WTC11 (cell line): Measurements from ENCODE around the gene ENTREP1. TPM values are rescaled to one million over a fixed set of nuclear protein-coding genes. Genes with fewer than 3 reads are reported as not detected.

Experiments used
- ATAC-seq: fragments of 200-7000 bp; cut with Tn5 transposase; 2 replicates; pipeline ENCODE4 v1.10.0; 2021; ENCODE audit warnings: mild to moderate bottlenecking, moderate library complexity
- CTCF ChIA-PET: fragments of 300-600 bp; sonication (Branson Sonifier 250); formaldehyde crosslinking; loops from one replicate; lab custom pipeline; 2021; ENCODE audit warnings: antibody characterized with exemption; lab: Charles Lee
- POLR2A ChIA-PET: fragments of 350-600 bp; sonication (Branson Sonifier 250); formaldehyde crosslinking; loops from one replicate; lab custom pipeline; 2021; ENCODE audit warnings: antibody characterized with exemption; lab: Charles Lee
- DNase-seq: peaks from one replicate; pipeline ENCODE4 v3.0.0; 2021; ENCODE audit warnings: low spot score
- H3K27ac Mint-ChIP-seq: 2 replicates; pipeline ENCODE4 v1.8.0; 2021; ENCODE audit warnings: mixed read lengths
- H3K27me3 Mint-ChIP-seq: 2 replicates; pipeline ENCODE4 v1.8.0; 2021; ENCODE audit warnings: low read depth, mild to moderate bottlenecking, moderate library complexity, mixed read lengths
- H3K36me3 Mint-ChIP-seq: 2 replicates; pipeline ENCODE4 v1.8.0; 2021; ENCODE audit warnings: mixed read lengths
- H3K4me1 Mint-ChIP-seq: 2 replicates; pipeline ENCODE4 v1.8.0; 2022; ENCODE audit warnings: mixed read lengths
- H3K4me3 Mint-ChIP-seq: 2 replicates; pipeline ENCODE4 v1.8.0; 2021; ENCODE audit warnings: mild to moderate bottlenecking, moderate library complexity, mixed read lengths
- H3K9me3 Mint-ChIP-seq: 2 replicates; pipeline ENCODE4 v1.8.0; 2021; ENCODE audit warnings: mixed read lengths
- ATF3 ChIP-seq: sonication (generic); formaldehyde crosslinking; conservative IDR thresholded peaks from 2 replicates; pipeline ENCODE4 v1.8.1; 2022; ENCODE audit warnings: mild to moderate bottlenecking, missing genetic modification reagents
- CTCF ChIP-seq: fragments of 200-600 bp; IDR thresholded peaks from 2 replicates; pipeline ENCODE4 v1.8.0; 2022; ENCODE audit warnings: antibody characterized with exemption
- ESRRA ChIP-seq: sonication (generic); formaldehyde crosslinking; IDR thresholded peaks from 2 replicates; pipeline ENCODE4 v1.8.1; 2022; ENCODE audit warnings: mild to moderate bottlenecking, missing genetic modification reagents, borderline replicate concordance
- HMGA2 ChIP-seq: fragments of 250-450 bp; sonication (Bioruptor Pico); IDR thresholded peaks from 2 replicates; pipeline ENCODE4 v1.4.0; 2021; ENCODE audit warnings: mild to moderate bottlenecking, moderate library complexity
- NFE2L1 ChIP-seq: sonication (generic); formaldehyde crosslinking; IDR thresholded peaks from 2 replicates; pipeline ENCODE4 v1.8.1; 2023; ENCODE audit warnings: missing genetic modification reagents
- SOX15 ChIP-seq: fragments of 250-450 bp; sonication (Bioruptor Pico); IDR thresholded peaks from 2 replicates; pipeline ENCODE4 v1.9.0; 2021; ENCODE audit warnings: mild to moderate bottlenecking
- TCF7 ChIP-seq: sonication (generic); formaldehyde crosslinking; IDR thresholded peaks from 2 replicates; pipeline ENCODE4 v1.8.0; 2022; ENCODE audit warnings: mild to moderate bottlenecking, low read depth, missing genetic modification reagents, moderate library complexity
- ZNF396 ChIP-seq: fragments of 250-450 bp; sonication (Bioruptor Pico); IDR thresholded peaks from 2 replicates; pipeline ENCODE4 v1.8.0; 2021; ENCODE audit warnings: mild to moderate bottlenecking, moderate library complexity, borderline replicate concordance
- ZNF416 ChIP-seq: fragments of 250-450 bp; sonication (Bioruptor Pico); IDR thresholded peaks from 2 replicates; pipeline ENCODE4 v1.9.0; 2021; ENCODE audit warnings: mild to moderate bottlenecking, inconsistent platforms
- ZNF423 ChIP-seq: fragments of 250-450 bp; sonication (Bioruptor Pico); IDR thresholded peaks from 2 replicates; pipeline ENCODE4 v2.1.2; 2022; ENCODE audit warnings: mild to moderate bottlenecking, moderate library complexity
- total RNA-seq: library from RNA; stranded (reverse); gene quantifications from 3 replicates; pipeline ENCODE4 v1.2.3, GENCODE V29; 2021
- TF ChIP-seq, protein P1 (sequence below): sonication (generic); formaldehyde crosslinking; IDR thresholded peaks from 2 replicates; pipeline ENCODE4 v1.8.0; 2022; ENCODE audit warnings: missing genetic modification reagents
- TF ChIP-seq, protein P2 (sequence below): sonication (generic); formaldehyde crosslinking; IDR thresholded peaks from 2 replicates; pipeline ENCODE4 v1.8.1; 2023; ENCODE audit warnings: mild to moderate bottlenecking, missing genetic modification reagents
- TF ChIP-seq, protein P3 (sequence below): sonication (generic); formaldehyde crosslinking; IDR thresholded peaks from 2 replicates; pipeline ENCODE4 v1.8.1; 2022; ENCODE audit warnings: low read depth, mild to moderate bottlenecking, moderate library complexity, missing genetic modification reagents, borderline replicate concordance
- TF ChIP-seq, protein P4 (sequence below): sonication (generic); formaldehyde crosslinking; IDR thresholded peaks from 2 replicates; pipeline ENCODE4 v1.8.0; 2023; ENCODE audit warnings: missing genetic modification reagents, mild to moderate bottlenecking, borderline replicate concordance
- TF ChIP-seq, protein P5 (sequence below): sonication (generic); formaldehyde crosslinking; IDR thresholded peaks from 2 replicates; pipeline ENCODE4 v1.8.1; 2023; ENCODE audit warnings: mild to moderate bottlenecking, moderate library complexity, missing genetic modification reagents
- TF ChIP-seq, protein P6 (sequence below): fragments of 250-450 bp; sonication (Bioruptor Pico); IDR thresholded peaks from 2 replicates; pipeline ENCODE4 v1.9.0; 2021; ENCODE audit warnings: mild to moderate bottlenecking
- TF ChIP-seq, protein P7 (sequence below): sonication (generic); formaldehyde crosslinking; IDR thresholded peaks from 2 replicates; pipeline ENCODE4 v1.8.0; 2022; ENCODE audit warnings: mild to moderate bottlenecking, missing genetic modification reagents

Gene ENTREP1
- total RNA-seq, 1 experiment from 2014 or later = 22.4 TPM

- no peaks in the 10 kb centered on the region for H3K9me3 Mint-ChIP-seq
- ATAC-seq = no peak
- peaks cover 56% of the 10 kb centered on the region for H3K36me3 Mint-ChIP-seq
- no peak overlapping the region for H3K27ac Mint-ChIP-seq
- no peaks in the 10 kb centered on the region for H3K27me3 Mint-ChIP-seq
- ChIA-PET POLR2A (no interaction called here), CTCF (no interaction called here)
- peaks cover 19% of the 10 kb centered on the region for H3K4me1 Mint-ChIP-seq
- DNase-seq = no peak
- no peak overlapping the region for H3K4me3 Mint-ChIP-seq
- no peak for TF ChIP-seq ZNF396 (CRISPR knock-in tag)
- TF ChIP-seq, protein P1, sequence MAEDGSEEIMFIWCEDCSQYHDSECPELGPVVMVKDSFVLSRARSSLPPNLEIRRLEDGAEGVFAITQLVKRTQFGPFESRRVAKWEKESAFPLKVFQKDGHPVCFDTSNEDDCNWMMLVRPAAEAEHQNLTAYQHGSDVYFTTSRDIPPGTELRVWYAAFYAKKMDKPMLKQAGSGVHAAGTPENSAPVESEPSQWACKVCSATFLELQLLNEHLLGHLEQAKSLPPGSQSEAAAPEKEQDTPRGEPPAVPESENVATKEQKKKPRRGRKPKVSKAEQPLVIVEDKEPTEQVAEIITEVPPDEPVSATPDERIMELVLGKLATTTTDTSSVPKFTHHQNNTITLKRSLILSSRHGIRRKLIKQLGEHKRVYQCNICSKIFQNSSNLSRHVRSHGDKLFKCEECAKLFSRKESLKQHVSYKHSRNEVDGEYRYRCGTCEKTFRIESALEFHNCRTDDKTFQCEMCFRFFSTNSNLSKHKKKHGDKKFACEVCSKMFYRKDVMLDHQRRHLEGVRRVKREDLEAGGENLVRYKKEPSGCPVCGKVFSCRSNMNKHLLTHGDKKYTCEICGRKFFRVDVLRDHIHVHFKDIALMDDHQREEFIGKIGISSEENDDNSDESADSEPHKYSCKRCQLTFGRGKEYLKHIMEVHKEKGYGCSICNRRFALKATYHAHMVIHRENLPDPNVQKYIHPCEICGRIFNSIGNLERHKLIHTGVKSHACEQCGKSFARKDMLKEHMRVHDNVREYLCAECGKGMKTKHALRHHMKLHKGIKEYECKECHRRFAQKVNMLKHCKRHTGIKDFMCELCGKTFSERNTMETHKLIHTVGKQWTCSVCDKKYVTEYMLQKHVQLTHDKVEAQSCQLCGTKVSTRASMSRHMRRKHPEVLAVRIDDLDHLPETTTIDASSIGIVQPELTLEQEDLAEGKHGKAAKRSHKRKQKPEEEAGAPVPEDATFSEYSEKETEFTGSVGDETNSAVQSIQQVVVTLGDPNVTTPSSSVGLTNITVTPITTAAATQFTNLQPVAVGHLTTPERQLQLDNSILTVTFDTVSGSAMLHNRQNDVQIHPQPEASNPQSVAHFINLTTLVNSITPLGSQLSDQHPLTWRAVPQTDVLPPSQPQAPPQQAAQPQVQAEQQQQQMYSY (CRISPR knock-in tag) = no peak
- no peak for TF ChIP-seq ZNF416 (CRISPR knock-in tag)
- no peak for TF ChIP-seq CTCF
- TF ChIP-seq NFE2L1 (CRISPR knock-in tag) = no peak
- TF ChIP-seq ESRRA (CRISPR knock-in tag) = no peak
- TF ChIP-seq, protein P2, sequence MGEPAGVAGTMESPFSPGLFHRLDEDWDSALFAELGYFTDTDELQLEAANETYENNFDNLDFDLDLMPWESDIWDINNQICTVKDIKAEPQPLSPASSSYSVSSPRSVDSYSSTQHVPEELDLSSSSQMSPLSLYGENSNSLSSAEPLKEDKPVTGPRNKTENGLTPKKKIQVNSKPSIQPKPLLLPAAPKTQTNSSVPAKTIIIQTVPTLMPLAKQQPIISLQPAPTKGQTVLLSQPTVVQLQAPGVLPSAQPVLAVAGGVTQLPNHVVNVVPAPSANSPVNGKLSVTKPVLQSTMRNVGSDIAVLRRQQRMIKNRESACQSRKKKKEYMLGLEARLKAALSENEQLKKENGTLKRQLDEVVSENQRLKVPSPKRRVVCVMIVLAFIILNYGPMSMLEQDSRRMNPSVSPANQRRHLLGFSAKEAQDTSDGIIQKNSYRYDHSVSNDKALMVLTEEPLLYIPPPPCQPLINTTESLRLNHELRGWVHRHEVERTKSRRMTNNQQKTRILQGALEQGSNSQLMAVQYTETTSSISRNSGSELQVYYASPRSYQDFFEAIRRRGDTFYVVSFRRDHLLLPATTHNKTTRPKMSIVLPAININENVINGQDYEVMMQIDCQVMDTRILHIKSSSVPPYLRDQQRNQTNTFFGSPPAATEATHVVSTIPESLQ (CRISPR knock-in tag) = no peak
- TF ChIP-seq ATF3 (CRISPR knock-in tag) = no peak
- TF ChIP-seq, protein P3, sequence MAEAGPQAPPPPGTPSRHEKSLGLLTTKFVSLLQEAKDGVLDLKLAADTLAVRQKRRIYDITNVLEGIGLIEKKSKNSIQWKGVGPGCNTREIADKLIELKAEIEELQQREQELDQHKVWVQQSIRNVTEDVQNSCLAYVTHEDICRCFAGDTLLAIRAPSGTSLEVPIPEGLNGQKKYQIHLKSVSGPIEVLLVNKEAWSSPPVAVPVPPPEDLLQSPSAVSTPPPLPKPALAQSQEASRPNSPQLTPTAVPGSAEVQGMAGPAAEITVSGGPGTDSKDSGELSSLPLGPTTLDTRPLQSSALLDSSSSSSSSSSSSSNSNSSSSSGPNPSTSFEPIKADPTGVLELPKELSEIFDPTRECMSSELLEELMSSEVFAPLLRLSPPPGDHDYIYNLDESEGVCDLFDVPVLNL = no peak
- TF ChIP-seq, protein P4, sequence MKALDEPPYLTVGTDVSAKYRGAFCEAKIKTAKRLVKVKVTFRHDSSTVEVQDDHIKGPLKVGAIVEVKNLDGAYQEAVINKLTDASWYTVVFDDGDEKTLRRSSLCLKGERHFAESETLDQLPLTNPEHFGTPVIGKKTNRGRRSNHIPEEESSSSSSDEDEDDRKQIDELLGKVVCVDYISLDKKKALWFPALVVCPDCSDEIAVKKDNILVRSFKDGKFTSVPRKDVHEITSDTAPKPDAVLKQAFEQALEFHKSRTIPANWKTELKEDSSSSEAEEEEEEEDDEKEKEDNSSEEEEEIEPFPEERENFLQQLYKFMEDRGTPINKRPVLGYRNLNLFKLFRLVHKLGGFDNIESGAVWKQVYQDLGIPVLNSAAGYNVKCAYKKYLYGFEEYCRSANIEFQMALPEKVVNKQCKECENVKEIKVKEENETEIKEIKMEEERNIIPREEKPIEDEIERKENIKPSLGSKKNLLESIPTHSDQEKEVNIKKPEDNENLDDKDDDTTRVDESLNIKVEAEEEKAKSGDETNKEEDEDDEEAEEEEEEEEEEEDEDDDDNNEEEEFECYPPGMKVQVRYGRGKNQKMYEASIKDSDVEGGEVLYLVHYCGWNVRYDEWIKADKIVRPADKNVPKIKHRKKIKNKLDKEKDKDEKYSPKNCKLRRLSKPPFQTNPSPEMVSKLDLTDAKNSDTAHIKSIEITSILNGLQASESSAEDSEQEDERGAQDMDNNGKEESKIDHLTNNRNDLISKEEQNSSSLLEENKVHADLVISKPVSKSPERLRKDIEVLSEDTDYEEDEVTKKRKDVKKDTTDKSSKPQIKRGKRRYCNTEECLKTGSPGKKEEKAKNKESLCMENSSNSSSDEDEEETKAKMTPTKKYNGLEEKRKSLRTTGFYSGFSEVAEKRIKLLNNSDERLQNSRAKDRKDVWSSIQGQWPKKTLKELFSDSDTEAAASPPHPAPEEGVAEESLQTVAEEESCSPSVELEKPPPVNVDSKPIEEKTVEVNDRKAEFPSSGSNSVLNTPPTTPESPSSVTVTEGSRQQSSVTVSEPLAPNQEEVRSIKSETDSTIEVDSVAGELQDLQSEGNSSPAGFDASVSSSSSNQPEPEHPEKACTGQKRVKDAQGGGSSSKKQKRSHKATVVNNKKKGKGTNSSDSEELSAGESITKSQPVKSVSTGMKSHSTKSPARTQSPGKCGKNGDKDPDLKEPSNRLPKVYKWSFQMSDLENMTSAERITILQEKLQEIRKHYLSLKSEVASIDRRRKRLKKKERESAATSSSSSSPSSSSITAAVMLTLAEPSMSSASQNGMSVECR (CRISPR knock-in tag) = no peak
- TF ChIP-seq, protein P5, sequence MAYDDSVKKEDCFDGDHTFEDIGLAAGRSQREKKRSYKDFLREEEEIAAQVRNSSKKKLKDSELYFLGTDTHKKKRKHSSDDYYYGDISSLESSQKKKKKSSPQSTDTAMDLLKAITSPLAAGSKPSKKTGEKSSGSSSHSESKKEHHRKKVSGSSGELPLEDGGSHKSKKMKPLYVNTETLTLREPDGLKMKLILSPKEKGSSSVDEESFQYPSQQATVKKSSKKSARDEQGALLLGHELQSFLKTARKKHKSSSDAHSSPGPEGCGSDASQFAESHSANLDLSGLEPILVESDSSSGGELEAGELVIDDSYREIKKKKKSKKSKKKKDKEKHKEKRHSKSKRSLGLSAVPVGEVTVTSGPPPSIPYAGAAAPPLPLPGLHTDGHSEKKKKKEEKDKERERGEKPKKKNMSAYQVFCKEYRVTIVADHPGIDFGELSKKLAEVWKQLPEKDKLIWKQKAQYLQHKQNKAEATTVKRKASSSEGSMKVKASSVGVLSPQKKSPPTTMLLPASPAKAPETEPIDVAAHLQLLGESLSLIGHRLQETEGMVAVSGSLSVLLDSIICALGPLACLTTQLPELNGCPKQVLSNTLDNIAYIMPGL (CRISPR knock-in tag) = no peak
- TF ChIP-seq ZNF423 (CRISPR knock-in tag) = no peak
- TF ChIP-seq TCF7 (CRISPR knock-in tag) = no peak
- TF ChIP-seq, protein P6, sequence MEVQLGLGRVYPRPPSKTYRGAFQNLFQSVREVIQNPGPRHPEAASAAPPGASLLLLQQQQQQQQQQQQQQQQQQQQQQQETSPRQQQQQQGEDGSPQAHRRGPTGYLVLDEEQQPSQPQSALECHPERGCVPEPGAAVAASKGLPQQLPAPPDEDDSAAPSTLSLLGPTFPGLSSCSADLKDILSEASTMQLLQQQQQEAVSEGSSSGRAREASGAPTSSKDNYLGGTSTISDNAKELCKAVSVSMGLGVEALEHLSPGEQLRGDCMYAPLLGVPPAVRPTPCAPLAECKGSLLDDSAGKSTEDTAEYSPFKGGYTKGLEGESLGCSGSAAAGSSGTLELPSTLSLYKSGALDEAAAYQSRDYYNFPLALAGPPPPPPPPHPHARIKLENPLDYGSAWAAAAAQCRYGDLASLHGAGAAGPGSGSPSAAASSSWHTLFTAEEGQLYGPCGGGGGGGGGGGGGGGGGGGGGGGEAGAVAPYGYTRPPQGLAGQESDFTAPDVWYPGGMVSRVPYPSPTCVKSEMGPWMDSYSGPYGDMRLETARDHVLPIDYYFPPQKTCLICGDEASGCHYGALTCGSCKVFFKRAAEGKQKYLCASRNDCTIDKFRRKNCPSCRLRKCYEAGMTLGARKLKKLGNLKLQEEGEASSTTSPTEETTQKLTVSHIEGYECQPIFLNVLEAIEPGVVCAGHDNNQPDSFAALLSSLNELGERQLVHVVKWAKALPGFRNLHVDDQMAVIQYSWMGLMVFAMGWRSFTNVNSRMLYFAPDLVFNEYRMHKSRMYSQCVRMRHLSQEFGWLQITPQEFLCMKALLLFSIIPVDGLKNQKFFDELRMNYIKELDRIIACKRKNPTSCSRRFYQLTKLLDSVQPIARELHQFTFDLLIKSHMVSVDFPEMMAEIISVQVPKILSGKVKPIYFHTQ (CRISPR knock-in tag) = no peak
- no peak for TF ChIP-seq HMGA2 (CRISPR knock-in tag)
- no peak for TF ChIP-seq SOX15 (CRISPR knock-in tag)
- TF ChIP-seq, protein P7, sequence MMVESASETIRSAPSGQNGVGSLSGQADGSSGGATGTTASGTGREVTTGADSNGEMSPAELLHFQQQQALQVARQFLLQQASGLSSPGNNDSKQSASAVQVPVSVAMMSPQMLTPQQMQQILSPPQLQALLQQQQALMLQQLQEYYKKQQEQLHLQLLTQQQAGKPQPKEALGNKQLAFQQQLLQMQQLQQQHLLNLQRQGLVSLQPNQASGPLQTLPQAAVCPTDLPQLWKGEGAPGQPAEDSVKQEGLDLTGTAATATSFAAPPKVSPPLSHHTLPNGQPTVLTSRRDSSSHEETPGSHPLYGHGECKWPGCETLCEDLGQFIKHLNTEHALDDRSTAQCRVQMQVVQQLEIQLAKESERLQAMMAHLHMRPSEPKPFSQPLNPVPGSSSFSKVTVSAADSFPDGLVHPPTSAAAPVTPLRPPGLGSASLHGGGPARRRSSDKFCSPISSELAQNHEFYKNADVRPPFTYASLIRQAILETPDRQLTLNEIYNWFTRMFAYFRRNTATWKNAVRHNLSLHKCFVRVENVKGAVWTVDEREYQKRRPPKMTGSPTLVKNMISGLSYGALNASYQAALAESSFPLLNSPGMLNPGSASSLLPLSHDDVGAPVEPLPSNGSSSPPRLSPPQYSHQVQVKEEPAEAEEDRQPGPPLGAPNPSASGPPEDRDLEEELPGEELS = no peak
Measured at GRCh38 chr9:69388596-69388995, 63.6 kb downstream of the ENTREP1 start.
